Measurements from ENCODE around the gene NUMBL. TPM values are rescaled to one million over a fixed set of nuclear protein-coding genes. Genes with fewer than 3 reads are reported as not detected.

The NUMBL gene
- total RNA-seq, 1 experiment from 2014 or later = 38.4 TPM

- no TSS peak for BruUV-seq (replicated peaks)
- Histone ChIP-seq H3K27ac (ENCODE audit: low read depth, low read length, poor library complexity, severe bottlenecking) (no peak overlapping the region), H3K36me3 (ENCODE audit: insufficient read depth, low read length, poor library complexity, severe bottlenecking) (peaks cover 78% of the 10 kb centered on the region), H3K27me3 (replicated peaks; ENCODE audit: insufficient read depth, low read depth, low read length, poor library complexity) (no peaks in the 10 kb centered on the region), H3K4me3 (ENCODE audit: low read depth, low read length, poor library complexity, severe bottlenecking) (no peak overlapping the region), H3K4me1 (ENCODE audit: insufficient read depth, low read length, poor library complexity, severe bottlenecking) (peaks cover 10% of the 10 kb centered on the region), H3K9me3 (ENCODE audit: low read depth, low read length, poor library complexity, severe bottlenecking) (no peaks in the 10 kb centered on the region)
- ChIA-PET POLR2A (ENCODE audit: low non-redundant PET) (no interaction called here), CTCF (interaction anchor here (0.7 kb wide), 1 partner anchor 82 kb away, joined by 4 read pairs; no protein-coding TSS in a partner anchor)
- intact Hi-C loops (cut with micrococcal nuclease; ENCODE audit: unreplicated experiment) = no loop called here
- no peak for DNase-seq (ENCODE audit: low spot score)
- TF ChIP-seq CTCF (conservative IDR thresholded peaks at IDR 0.05; ENCODE audit: low read depth, low read length) (no peak), EZH2 (IDR thresholded peaks at IDR 0.05; ENCODE audit: borderline replicate concordance, low read depth, low read length, poor library complexity, severe bottlenecking) (no peak)
Measured at GRCh38 chr19:40622773-40623075, 67.7 kb downstream of the NUMBL start.

- no peak overlapping the region for H3K27ac ChIP-seq (ENCODE audit: low read depth, low read length, poor library complexity, severe bottlenecking)
- DNase-seq (ENCODE audit: low spot score) = no peak
- H3K36me3 ChIP-seq (ENCODE audit: insufficient read depth, low read length, poor library complexity, severe bottlenecking) = peaks cover 75% of the 10 kb centered on the region
- no peaks in the 10 kb centered on the region for H3K27me3 ChIP-seq (replicated peaks; ENCODE audit: insufficient read depth, low read depth, low read length, poor library complexity)
- BruUV-seq (replicated peaks) = no TSS peak
- H3K4me1 ChIP-seq (ENCODE audit: insufficient read depth, low read length, poor library complexity, severe bottlenecking) = peaks cover 10% of the 10 kb centered on the region
- intact Hi-C loops (cut with micrococcal nuclease; ENCODE audit: unreplicated experiment) = no loop called here
- no peak for TF ChIP-seq EZH2 (IDR thresholded peaks at IDR 0.05; ENCODE audit: borderline replicate concordance, low read depth, low read length, poor library complexity, severe bottlenecking)
- no peak for TF ChIP-seq CTCF (conservative IDR thresholded peaks at IDR 0.05; ENCODE audit: low read depth, low read length)
- H3K4me3 ChIP-seq (ENCODE audit: low read depth, low read length, poor library complexity, severe bottlenecking) = no peak overlapping the region
- ChIA-PET POLR2A (ENCODE audit: low non-redundant PET) (no interaction called here), CTCF (interaction anchor here (0.7 kb wide), 1 partner anchor 82 kb away, joined by 4 read pairs; no protein-coding TSS in a partner anchor)
- H3K9me3 ChIP-seq (ENCODE audit: low read depth, low read length, poor library complexity, severe bottlenecking) = no peaks in the 10 kb centered on the region
Measured at GRCh38 chr19:40621966-40622772, 68.3 kb downstream of the NUMBL start.

GRCh38 chr19:40621283-40621682, 69.2 kb downstream of the NUMBL start:
- POLR2A ChIA-PET (ENCODE audit: low non-redundant PET) = interaction anchor here (0.5 to 0.7 kb wide), 2 partner anchors 14 to 337 kb away, joined by 9 to 12 read pairs; no protein-coding TSS in a partner anchor
- no peak for TF ChIP-seq EZH2 (IDR thresholded peaks at IDR 0.05; ENCODE audit: borderline replicate concordance, low read depth, low read length, poor library complexity, severe bottlenecking)
- TF ChIP-seq CTCF (conservative IDR thresholded peaks at IDR 0.05; ENCODE audit: low read depth, low read length) = no peak
- Histone ChIP-seq H3K9me3 (ENCODE audit: low read depth, low read length, poor library complexity, severe bottlenecking) (no peaks in the 10 kb centered on the region), H3K27me3 (replicated peaks; ENCODE audit: insufficient read depth, low read depth, low read length, poor library complexity) (no peaks in the 10 kb centered on the region), H3K4me1 (ENCODE audit: insufficient read depth, low read length, poor library complexity, severe bottlenecking) (peaks cover 10% of the 10 kb centered on the region), H3K36me3 (ENCODE audit: insufficient read depth, low read length, poor library complexity, severe bottlenecking) (peaks cover 73% of the 10 kb centered on the region), H3K4me3 (ENCODE audit: low read depth, low read length, poor library complexity, severe bottlenecking) (no peak overlapping the region), H3K27ac (ENCODE audit: low read depth, low read length, poor library complexity, severe bottlenecking) (no peak overlapping the region)
- BruUV-seq (replicated peaks) = no TSS peak
- CTCF ChIA-PET = no interaction called here
- intact Hi-C loops (cut with micrococcal nuclease; ENCODE audit: unreplicated experiment) = no loop called here
- DNase-seq (ENCODE audit: low spot score) = no peak
